Liver (tissue), 3 donors: Measurements from ENCODE around the gene PDZD2.

Source experiments
- CTCF ChIP-seq: fragments of 150-350 bp; IDR thresholded peaks from 2 replicates; pipeline ENCODE4 v1.5.1; 2017; ENCODE audit warnings: improper control_type of control experiment, low read depth, low read length; ENCODE audit not compliant: missing input control
- FOXA1 ChIP-seq: IDR thresholded peaks from 2 replicates; pipeline ENCODE4 v1.6.1; 2016; ENCODE audit warnings: antibody characterized with exemption
- MAX ChIP-seq: IDR thresholded peaks from 2 replicates; pipeline ENCODE4 v1.6.1; 2016; ENCODE audit warnings: antibody characterized with exemption
- RAD21 ChIP-seq, 2 donors: IDR thresholded peaks; 2 replicates each; pipeline ENCODE4 v1.6.1; 2016; ENCODE audit warnings: antibody characterized with exemption in 2 of 2, mild to moderate bottlenecking in 2 of 2
- donor health status: healthy.
- donor health status: healthy.

- TF ChIP-seq CTCF (peak; percentile 61), MAX (no peak), RAD21 (IDR thresholded peaks at IDR 0.05) (peak; percentile 84 to 87), FOXA1 (no peak)
These were observed 186.7 kb downstream of the PDZD2 start for GRCh38 chr5:31825518-31826068.
